GM18526 (cell line): ENCODE measurements around the gene DGKG.
A peak's percentile ranks its signal among the peaks of the same experiment; 100 is the strongest.

Experiments
- POLR2A ChIP-seq: IDR thresholded peaks from 3 replicates; pipeline ENCODE4 v1.6.1; 2011; ENCODE audit not compliant: insufficient read length; ENCODE audit errors: extremely low read depth

The DGKG gene

DNA sequence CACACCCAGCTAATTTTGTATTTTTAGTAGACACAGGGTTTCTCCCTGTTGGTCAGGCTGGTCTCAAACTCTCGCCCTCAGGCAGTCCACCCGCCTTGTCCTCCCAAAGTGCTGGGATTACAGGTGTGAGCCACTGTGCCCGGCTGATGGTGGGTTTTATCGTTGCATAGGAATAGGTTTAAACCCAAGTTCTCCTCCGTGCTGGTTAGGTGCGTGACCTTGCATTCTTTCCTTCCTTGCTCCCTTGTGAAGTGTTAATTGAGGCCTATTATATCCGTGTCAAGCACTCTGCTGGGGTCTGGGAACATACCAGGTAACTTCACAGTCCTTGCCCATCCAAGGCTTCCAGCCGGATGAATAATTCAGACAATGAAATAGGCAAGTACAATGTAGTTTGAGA, 233.9 kb downstream of the DGKG start:
- no peak for TF ChIP-seq POLR2A

DNA sequence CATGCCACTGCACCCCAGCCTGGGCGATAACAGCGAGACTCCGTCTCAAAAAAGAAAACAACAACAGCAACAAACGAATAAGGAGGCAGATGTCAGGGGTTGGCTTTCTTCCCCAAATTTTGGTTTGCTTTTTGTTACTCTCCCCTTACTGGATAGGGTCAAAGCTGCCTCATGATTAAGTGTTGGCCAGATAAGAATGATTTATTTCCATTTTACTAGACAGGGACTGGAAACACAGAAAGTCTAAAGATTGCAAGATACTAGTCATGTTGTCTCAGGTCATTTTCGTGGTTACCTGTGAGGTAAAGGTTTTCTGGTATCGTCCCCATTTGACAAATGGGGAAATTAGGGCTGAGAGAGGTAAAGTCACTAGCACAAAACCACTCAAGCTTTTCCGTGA, 234.6 kb downstream of the DGKG start:
- no peak for TF ChIP-seq POLR2A

DNA sequence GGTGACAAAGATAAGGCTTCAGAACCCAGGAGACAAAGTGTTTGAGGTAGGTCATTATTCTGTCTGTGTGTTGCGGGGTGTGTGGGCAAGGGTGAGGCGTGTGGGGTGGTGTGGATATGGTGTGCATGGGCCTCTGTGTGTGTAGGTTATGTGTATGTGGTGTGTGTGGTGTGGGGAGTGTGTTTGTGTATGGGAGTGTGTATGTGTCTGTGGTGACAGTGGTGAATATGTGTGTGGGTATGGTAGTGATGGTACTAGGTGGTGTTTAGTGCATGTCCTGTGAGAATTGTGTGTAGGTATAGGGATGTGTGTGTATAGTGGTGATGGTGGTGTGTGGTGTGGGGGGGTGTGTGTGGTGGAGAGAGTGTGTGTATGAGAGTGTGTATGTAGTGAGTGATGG, 236.9 kb downstream of the DGKG start:
- no peak for TF ChIP-seq POLR2A

DNA sequence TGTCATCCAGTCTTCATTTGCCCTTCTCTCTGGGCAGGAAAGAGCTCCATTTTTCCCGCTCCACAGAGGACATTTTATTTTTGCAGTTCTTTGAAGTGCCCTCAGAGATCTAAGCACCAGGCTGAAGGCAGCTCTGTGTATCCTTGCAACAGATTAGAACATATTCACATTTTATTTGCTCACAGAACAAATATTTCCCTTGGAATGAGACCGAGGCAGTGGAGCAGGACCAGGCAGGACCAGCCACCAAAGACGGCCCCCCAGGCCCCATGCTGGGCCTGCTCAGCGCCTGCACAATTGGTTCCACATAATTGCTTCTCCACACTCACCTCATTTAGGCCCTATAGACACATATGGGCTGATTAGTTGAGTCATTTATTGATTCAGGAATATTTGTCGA, 237.4 kb downstream of the DGKG start:
- no peak for TF ChIP-seq POLR2A

DNA sequence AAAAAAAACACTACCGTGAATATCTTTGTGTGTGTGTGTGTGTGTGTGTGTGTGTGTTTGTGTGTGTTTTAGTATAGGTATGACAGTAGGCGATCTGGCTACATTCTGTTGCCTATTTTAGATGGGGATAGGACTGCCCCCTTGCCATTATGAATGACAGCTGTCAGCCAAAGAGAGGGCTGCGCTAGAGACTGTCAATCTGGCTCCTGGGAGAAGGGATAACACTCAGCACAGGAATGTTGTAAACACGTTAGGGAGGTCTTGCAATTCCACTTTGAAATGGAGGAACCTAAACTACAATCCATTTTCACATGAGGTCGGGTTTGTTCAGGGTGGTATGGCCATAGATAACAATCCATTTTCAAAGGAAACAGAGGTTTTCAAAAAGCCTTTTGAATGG, 239.0 kb downstream of the DGKG start:
- no peak for TF ChIP-seq POLR2A

DNA sequence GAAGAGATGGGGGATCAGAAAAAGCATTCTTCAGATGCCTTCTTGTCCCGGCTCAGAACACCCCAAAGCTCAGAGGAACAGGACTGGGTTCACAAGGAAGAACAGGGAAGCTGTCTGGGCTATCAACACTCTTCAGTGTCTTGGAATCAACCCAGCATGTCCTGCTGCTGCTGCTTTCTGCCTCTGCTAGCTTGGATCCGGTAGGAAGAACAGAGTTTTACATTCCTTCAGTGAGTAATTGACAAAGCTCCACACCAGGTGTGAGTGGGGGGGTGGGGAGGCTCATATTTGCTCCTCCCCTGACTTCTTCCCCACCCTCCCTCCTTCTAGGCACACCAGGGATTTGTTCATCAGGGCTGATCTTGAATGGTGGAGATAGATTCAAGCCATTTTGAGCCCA, 240.1 kb downstream of the DGKG start:
- TF ChIP-seq POLR2A, result no peak

DNA sequence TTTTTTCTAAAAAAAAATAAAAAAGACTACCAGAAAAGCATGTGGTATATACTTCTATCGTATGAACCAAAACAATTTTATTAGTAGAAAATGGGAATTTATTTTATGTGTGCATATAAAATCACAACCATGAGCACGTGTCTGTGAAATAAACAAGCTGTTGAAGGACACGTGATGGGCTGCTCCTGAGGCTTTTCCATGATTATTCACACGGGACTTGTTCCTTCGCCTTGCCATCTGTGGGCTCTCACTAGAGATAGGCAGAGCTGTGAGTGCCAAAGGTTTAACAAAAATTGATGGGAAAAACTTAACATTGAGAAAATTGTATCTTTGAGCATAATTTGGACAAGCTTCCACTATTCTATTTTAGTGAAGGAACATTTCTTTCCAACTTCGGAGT, 240.8 kb downstream of the DGKG start:
- TF ChIP-seq POLR2A, result no peak

DNA sequence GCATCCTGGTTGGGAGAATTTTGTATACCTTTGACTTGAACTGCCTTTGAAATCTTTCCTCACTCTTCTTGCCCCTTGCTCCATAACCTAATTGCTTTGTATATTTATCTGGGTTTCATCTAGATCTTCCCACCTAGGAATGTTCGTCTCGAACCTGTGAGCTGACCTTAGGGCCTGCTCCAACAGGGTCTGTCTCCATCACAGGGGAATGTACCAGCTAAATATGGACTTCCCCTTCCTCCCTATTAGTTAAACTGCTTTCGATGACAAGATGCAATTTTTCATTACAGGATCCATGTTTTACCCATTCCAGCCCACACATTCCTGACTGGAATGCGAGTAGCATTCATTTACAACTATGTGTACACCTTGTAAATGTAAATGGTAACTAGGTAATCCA, 242.5 kb downstream of the DGKG start:
- TF ChIP-seq POLR2A, result no peak

DNA sequence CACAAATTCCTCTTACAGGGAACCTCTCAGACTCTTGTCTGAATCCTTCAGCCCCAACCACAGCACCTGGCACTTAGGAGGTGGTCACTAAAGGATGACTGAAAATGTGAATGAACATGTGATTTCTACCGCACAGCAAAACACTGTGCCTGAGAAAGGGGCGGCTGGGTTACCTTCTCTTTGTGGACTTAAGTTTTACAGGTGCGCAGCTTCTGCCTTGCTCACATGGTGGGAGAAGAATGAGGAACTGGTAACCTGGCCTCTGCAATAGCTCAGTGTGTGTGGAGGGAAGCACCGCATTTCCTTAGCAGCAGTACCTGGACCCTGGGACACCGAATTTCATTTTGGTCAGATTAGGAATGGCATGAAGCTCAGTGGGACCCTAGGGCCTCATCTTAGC, 243.3 kb downstream of the DGKG start:
- TF ChIP-seq POLR2A, result no peak

DNA sequence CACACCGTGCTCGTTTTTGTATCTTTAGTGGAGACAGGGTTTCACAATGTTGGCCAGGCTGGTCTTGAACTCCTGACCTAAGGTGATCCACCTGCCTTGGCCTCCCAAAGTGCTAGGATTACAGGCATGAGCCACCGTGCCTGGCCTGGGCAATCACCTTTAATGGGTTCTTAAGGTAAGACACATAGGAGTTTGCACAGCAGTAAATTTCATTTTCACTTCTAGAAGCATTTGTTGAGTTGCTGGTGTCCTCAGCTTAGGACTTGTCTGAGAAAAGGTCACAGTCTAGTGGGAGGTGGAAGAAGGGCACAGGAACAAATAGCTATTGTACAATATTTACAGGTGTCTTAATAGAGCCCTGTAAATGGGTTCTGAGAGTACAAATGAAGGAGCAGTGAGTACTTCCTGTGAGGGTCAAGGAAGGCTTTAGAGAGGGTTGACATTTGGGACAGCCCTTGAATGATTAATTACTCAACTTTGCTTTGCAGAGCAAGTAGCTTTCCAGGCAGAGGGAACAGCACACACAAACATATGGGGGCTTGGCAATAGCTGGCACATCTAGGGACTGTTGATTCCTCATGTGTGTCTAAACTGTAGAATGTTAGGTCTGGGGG, 244.4 kb downstream of the DGKG start:
- no peak for TF ChIP-seq POLR2A

DNA sequence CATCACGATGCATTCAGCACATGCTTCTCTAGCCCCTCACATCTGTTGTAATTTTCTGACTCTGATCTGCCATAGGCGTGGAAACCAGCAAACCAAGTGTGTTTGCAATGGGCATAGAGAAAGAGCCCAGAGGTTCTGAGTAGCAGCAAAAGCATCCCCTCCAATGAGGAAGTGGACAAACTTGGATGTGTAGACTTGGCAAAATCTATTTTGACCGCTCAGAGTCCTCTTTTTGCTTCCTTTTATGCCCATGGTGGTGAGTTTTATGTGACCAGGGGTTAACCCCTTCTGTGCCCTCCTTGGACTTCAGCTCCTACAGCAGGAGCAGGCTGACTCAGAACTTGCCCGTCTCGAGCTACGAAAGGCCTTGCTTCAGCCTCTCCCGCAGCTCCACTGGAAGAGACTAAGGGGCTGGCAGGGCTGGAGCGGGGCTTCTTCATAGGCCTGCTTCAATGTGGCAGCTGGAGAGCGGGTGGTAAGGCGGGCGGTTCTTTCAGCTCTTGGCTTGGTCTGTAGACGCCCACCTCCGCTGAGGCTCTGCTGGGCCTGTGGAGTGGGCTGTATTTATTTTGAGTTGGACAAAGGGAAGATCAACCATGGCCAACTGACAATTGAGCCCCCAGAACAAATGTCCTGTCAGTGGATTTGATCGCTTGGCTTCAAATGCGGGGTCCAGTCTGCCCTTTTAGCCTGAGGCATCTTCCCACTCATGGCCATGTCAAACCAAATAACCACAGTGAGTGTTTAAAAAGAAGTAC, 246.6 kb downstream of the DGKG start:
- no peak for TF ChIP-seq POLR2A

DNA sequence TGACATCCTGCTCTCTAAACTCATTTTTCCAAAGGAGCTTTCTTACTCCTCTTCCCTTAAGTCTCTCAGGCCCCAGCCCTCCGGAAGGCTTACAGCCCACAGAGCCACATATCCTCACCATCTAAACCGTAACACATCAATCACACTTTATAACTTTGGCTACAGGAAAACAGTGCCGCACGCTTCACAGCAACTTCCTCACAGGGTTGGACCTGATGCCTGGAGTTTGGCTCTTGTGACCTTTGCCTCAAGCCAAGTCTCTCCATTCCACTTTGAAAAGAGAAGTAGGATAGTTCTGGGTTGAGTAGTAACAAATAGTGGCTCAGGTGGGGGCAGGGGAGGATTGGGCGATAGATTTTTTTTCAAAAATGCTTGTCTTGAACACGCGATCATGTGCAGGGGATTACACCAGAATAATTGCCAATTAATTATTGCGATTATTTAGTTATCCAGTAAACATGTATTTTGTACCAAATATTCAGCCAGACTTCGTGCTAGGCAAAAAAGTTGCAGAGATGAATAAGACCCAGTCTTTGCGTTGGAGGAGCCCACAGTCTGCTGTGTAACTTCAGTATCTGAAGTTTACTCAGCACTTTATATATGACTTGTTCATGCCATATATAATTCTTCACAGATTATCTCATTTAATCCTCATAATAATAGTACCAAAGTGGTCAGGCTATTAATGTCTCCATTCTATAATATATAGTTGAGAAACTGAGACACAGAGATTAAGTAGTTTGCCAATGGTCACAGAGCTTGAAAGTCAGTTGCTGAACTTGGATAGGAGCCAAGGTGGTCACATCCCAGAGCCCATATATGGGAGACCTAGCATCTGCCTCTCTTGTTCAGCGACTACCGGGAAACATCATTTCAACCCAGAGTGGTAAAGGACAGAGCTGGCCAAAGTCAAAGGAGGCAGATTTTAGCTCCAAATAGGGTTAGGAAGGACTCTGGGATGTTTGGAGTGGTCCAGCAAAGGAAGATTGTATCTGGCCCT, 250.8 kb downstream of the DGKG start:
- no peak for TF ChIP-seq POLR2A

DNA sequence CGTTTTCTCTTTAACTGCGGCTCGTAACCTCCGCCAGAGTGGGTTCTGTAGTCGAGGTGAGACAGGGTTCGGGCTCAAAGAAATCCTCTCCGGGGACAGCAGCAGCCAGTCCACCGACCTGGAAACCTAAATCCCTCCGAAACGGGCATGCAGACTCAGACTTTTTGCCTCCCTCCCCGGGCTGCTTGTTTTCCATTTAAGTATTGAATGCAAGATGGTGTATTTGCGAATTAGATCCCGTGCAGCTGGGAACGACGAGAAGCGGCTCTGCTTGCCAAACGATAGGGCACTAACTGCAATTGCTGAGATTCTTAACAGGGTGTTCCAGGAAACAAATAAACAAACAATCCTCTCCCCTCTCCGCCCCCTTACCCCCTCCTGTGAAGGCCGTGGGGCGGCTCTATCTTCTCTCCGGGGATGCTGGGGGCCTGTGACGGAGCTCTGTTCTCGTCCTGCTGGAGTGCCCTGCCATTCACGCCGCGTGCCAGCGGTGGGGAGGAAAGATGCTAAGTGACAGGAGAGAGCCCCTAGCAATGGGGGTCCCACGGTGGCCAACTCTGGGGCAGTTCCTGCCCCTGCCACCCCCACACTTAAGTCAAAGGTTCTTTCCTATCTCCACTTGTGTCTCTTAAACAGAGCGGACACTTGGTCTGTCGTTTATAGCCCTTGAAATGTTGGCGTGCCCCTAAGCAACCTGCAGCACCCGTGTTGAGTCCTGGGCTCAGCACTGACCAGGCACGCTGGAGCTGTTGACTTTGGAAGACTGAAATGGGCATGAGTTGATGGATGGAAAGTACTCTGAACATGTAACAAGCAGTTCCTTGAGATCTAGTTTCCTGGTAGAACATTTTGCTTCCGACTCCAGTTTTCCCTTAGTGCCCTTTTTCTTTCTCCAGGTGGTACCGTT, 251.9 kb downstream of the DGKG start:
- no peak for TF ChIP-seq POLR2A

DNA sequence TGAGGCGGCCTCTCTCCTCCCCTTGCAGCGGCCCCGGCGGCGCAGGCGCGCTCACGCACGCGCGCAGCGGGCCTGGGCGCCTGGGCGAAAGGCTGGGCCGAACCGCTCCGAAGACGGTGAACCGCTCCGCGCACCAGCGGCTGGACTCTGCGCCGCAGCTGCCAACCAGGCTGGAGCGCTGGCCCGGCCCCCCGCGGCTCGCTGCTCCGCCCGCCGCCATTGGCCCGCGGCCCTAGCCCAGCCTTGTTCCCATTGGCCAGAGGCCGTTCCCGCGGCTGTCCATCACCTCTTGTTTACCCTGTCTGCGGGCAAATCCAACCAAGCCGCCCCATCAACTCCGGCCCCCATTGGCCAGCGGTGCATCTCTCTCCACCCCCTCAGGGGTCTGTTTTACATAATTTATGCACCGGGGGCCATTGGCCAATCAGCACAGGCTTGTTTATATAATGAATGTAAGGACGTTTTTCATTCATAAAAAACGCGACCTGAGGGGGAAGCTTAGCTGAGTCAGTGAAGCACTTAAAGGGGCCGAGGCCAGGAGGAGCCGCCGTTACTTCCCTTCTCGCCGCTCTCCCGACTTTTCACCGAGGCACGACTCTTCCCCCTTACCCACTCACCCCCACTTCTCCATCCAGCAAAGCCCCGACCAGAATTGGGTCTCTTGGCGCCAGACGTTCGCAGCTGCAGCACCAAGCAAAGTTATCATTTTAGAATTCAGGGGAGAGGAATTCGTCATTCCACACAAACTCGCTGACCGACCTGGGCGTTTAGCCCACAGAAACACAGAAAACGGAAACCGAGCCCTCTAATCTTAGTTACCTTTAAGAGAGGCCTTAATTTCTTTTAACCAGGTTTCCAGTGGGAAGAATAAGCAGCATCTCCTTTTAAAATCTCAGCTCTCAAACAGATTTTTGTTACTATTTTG, 252.8 kb downstream of the DGKG start, which contains the start of gene ETV5:
Gene ETV5, minus strand, starts transcription at position 149 of the 925 bp plus-strand sequence. CDS start 3,221 bp downstream, outside the sequence.
- TF ChIP-seq POLR2A, result peak; percentile 43
